Epidermal melanocyte (primary cell): ENCODE data around the gene NOD2.

ENCODE experiments used
- DNase-seq: peaks from one replicate; pipeline ENCODE4 v3.0.0; 2011; ENCODE audit warnings: low spot score; ENCODE audit not compliant: insufficient read length

Gene NOD2

GRCh38 chr16:50690177-50690576 lies 3.2 kb upstream of the NOD2 start:
- DNase-seq, result no peak

- no peak for DNase-seq
Observed at GRCh38 chr16:50692644-50692998, 785 bp upstream of the NOD2 start.

GRCh38 chr16:50694206-50694605 lies 800 bp downstream of the NOD2 start:
- DNase-seq, result no peak

- DNase-seq, result no peak
Observed at GRCh38 chr16:50695017-50696000, 1.9 kb downstream of the NOD2 start.

- no peak for DNase-seq
Observed at GRCh38 chr16:50696126-50696525, 2.7 kb downstream of the NOD2 start.

- no peak for DNase-seq
Observed at GRCh38 chr16:50696575-50697420, 3.4 kb downstream of the NOD2 start.

GRCh38 chr16:50697421-50697715 lies 4.0 kb downstream of the NOD2 start:
- no peak for DNase-seq

GRCh38 chr16:50697881-50698767 lies 4.7 kb downstream of the NOD2 start:
- no peak for DNase-seq

GRCh38 chr16:50699326-50700159 lies 6.1 kb downstream of the NOD2 start:
- DNase-seq, result no peak

- DNase-seq, result no peak
Observed at GRCh38 chr16:50702725-50703124, 9.3 kb downstream of the NOD2 start.

- no peak for DNase-seq
Observed at GRCh38 chr16:50704245-50704644, 10.8 kb downstream of the NOD2 start.

GRCh38 chr16:50705436-50706110 lies 12.2 kb downstream of the NOD2 start:
- no peak for DNase-seq

- DNase-seq, result no peak
Observed at GRCh38 chr16:50706250-50706649, 12.8 kb downstream of the NOD2 start.

- DNase-seq, result no peak
Observed at GRCh38 chr16:50708373-50709060, 15.1 kb downstream of the NOD2 start.

GRCh38 chr16:50709061-50709684 lies 15.8 kb downstream of the NOD2 start:
- no peak for DNase-seq

GRCh38 chr16:50709980-50710379 lies 16.6 kb downstream of the NOD2 start:
- DNase-seq, result no peak

- DNase-seq, result no peak
Observed at GRCh38 chr16:50711040-50711439, 17.6 kb downstream of the NOD2 start.

GRCh38 chr16:50711862-50712559 lies 18.6 kb downstream of the NOD2 start:
- no peak for DNase-seq

- DNase-seq, result no peak
Observed at GRCh38 chr16:50712560-50712898, 19.1 kb downstream of the NOD2 start.
